Lower leg skin (tissue), 4 donors: ENCODE measurements around the gene BUD13. TPM values are rescaled to one million over a fixed set of nuclear protein-coding genes. Genes with fewer than 3 reads are reported as not detected.
"Not testable (repeated sequence)": the region's sequence is repeated elsewhere in the genome, so short reads cannot be mapped to it uniquely, and the experiment has no call there.

Experiments used
- DNase-seq, 2 donors: peaks; one replicate each; pipeline ENCODE4 v3.0.0-alpha.2; 2019; ENCODE audit warnings: low spot score in 2 of 2
- H3K4me3 ChIP-seq: fragments of 200-600 bp; sonication (generic); 2 replicates; pipeline ENCODE4 v1.5.1; 2017; ENCODE audit warnings: mild to moderate bottlenecking, low read depth; ENCODE audit not compliant: poor library complexity, severe bottlenecking
- CTCF ChIP-seq, 3 donors: fragments of 450-650 bp; IDR thresholded peaks; one replicate each; pipeline ENCODE4 v1.5.1; 2016; ENCODE audit warnings: antibody characterized with exemption in 3 of 3, mild to moderate bottlenecking in 3 of 3, moderate library complexity in 2 of 3
- POLR2A ChIP-seq, 2 donors: fragments of 450-650 bp; IDR thresholded peaks; one replicate each; pipeline ENCODE4 v1.6.1; 2016 to 2017; ENCODE audit warnings: antibody characterized with exemption in 2 of 2, mild to moderate bottlenecking in 1 of 2, moderate library complexity in 1 of 2
- WGBS, 2 donors: methylation state at CpG; one replicate each; pipeline ENCODE4 v1.1.5; 2018; 5-methylcytosine and 5-hydroxymethylcytosine counted together
- intact Hi-C: fragments of 100-400 bp; cut with DNase I; formaldehyde crosslinking; loops from one replicate; pipeline ENCODE4 v1.15.0; 2023; ENCODE audit warnings: low total_unique reads
- total RNA-seq, 4 donors: library from RNA; depleted of rRNA; stranded (reverse); fragments of >200 nt; gene quantifications; one replicate each; pipeline ENCODE4 v1.1.0, GENCODE V29; 2016

BUD13 gene
- total RNA-seq, 4 donors from 2014 or later: 13.8 to 17.2 (median 15.8) TPM

DNA sequence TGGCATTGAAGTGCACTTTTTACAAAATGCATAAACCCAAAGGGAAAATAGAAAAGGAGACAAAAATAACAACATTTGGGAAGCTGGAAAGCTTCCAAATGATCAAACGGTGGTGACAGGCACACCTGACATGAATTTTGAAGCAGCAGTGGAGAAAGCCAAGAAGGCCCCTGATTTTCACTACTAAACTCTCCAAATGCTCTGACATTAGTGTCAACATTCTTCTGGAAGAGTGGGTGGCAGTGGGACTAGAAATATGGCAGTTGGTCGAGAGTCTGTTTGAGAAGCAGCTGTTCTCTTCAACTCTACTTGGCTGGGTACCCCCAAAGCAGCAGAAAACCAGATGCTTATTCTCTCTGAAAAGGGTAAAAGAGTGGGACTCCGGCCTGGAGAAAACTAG, 31.2 kb upstream of the BUD13 start:
- DNase-seq: no peak
- TF ChIP-seq POLR2A (IDR thresholded peaks at IDR 0.05): no peak
- no peak for TF ChIP-seq CTCF (IDR thresholded peaks at IDR 0.05)
- intact Hi-C loops: no loop called here
- 42 to 48% methylated on average over 3 of the region's 3 CpGs for WGBS, 2 donors
- no peak overlapping the region for H3K4me3 ChIP-seq

- peak in 1 of 2 donors; percentile 12 for DNase-seq
- H3K4me3 ChIP-seq, intact Hi-C loops: not testable (repeated sequence)
Measured at GRCh38 chr11:116801662-116802061, 28.9 kb upstream of the BUD13 start.

- no peak for DNase-seq
- 84 to 90% methylated on average over 2 of the region's 2 CpGs for WGBS, 2 donors
- H3K4me3 ChIP-seq: no peak overlapping the region
- intact Hi-C loops: no loop called here
- TF ChIP-seq CTCF (IDR thresholded peaks at IDR 0.05) (no peak), POLR2A (IDR thresholded peaks at IDR 0.05) (no peak)
Measured at GRCh38 chr11:116800610-116801009, 27.8 kb upstream of the BUD13 start.

- 74 to 81% methylated on average over 5 of the region's 5 CpGs for WGBS, 2 donors
- TF ChIP-seq POLR2A (IDR thresholded peaks at IDR 0.05): no peak
- no peak for TF ChIP-seq CTCF (IDR thresholded peaks at IDR 0.05)
- intact Hi-C loops: no loop called here
- DNase-seq: no peak
- no peak overlapping the region for H3K4me3 ChIP-seq
Measured at GRCh38 chr11:116798368-116798767, 25.6 kb upstream of the BUD13 start.

- no peak for DNase-seq
- no peak overlapping the region for H3K4me3 ChIP-seq
- intact Hi-C loops: no loop called here
- TF ChIP-seq POLR2A (IDR thresholded peaks at IDR 0.05): no peak
- TF ChIP-seq CTCF (IDR thresholded peaks at IDR 0.05): no peak
- WGBS, 2 donors: 91 to 97% methylated on average over 5 of the region's 5 CpGs
Measured at GRCh38 chr11:116797816-116798215, 25.0 kb upstream of the BUD13 start.

DNA sequence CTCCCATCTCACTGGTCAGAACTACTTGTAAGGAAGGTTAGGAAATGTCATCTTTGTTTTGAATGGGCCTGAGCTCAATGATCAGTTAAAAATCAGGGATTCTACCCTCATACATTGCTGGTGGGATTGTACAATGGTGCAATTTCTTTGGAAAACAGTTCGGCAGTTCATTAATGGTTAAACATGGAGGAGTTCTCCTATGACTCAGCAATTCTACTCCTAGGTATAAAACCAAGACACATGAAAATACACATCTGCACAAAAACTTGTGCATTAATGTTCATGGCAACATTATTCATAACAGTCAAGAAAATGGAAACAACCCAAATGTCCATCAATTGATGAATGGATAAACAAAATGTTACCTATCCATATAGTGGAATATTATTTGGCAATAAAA, 23.8 kb upstream of the BUD13 start:
- TF ChIP-seq CTCF (IDR thresholded peaks at IDR 0.05) (no peak), POLR2A (IDR thresholded peaks at IDR 0.05) (no peak)
- no peak overlapping the region for H3K4me3 ChIP-seq
- no peak for DNase-seq
- WGBS, 2 donors: 88 to 91% methylated on average over 1 of the region's 1 CpG
- intact Hi-C loops: no loop called here
